HUDEP-2 (cell line): ENCODE data around the gene SLC1A2.

Source experiments
- DNase-seq, 76 experiments: peaks; one replicate each; lab custom pipeline; 2025; ENCODE audit not compliant: unreplicated experiment in 76 of 76; lab: John Stamatoyannopoulos, UW

The SLC1A2 gene

GRCh38 chr11:35204614-35205013 lies 214.7 kb downstream of the SLC1A2 start:
- no peak for DNase-seq
